Measurements from ENCODE around the gene AIPL1. TPM values are rescaled to one million over a fixed set of nuclear protein-coding genes. Genes with fewer than 3 reads are reported as not detected.

The AIPL1 gene
- total and polyA plus RNA-seq, 8 donors: 0.04 TPM; not detected in 7

GRCh38 chr17:6421700-6422604 lies 13.0 kb downstream of the AIPL1 start:
- Histone ChIP-seq H3K9me3 (no peaks in the 10 kb centered on the region), H3K27ac (no peak overlapping the region), H3K27me3 (no peaks in the 10 kb centered on the region), H3K36me3 (no peaks in the 10 kb centered on the region), H3K4me3 (no peak overlapping the region), H3K4me1 (no peaks in the 10 kb centered on the region)
- intact Hi-C loops (cut with DNase I): loop anchor here (2.0 to 10.0 kb wide), 3 partner anchors 833 to 837 kb away; partner anchors contain the start of gene NLRP1 (in 1 of the 3)
- WGBS, 2 donors: 21% methylated on average over 13 of the region's 13 CpGs
- TF ChIP-seq, protein P1, sequence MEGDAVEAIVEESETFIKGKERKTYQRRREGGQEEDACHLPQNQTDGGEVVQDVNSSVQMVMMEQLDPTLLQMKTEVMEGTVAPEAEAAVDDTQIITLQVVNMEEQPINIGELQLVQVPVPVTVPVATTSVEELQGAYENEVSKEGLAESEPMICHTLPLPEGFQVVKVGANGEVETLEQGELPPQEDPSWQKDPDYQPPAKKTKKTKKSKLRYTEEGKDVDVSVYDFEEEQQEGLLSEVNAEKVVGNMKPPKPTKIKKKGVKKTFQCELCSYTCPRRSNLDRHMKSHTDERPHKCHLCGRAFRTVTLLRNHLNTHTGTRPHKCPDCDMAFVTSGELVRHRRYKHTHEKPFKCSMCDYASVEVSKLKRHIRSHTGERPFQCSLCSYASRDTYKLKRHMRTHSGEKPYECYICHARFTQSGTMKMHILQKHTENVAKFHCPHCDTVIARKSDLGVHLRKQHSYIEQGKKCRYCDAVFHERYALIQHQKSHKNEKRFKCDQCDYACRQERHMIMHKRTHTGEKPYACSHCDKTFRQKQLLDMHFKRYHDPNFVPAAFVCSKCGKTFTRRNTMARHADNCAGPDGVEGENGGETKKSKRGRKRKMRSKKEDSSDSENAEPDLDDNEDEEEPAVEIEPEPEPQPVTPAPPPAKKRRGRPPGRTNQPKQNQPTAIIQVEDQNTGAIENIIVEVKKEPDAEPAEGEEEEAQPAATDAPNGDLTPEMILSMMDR (IDR thresholded peaks at IDR 0.05): peak; percentile 71 to 84 (median 84)
- peak; percentile 53 to 86 (median 78) for DNase-seq
- FAIRE-seq: no peak
- peak; percentile 72 to 93 (median 90) for ATAC-seq

GRCh38 chr17:6420173-6420641 lies 14.7 kb downstream of the AIPL1 start:
- Histone ChIP-seq H3K36me3 (no peaks in the 10 kb centered on the region), H3K9me3 (no peaks in the 10 kb centered on the region), H3K4me1 (no peaks in the 10 kb centered on the region), H3K4me3 (no peak overlapping the region), H3K27ac (no peak overlapping the region), H3K27me3 (no peaks in the 10 kb centered on the region)
- intact Hi-C loops (cut with DNase I): loop anchor here in 2 of 3 donors (5.0 to 10.0 kb wide), 2 partner anchors 833 to 835 kb away; partner anchors contain the start of gene NLRP1 (in 1 of the 2)
- ATAC-seq (peak in 3 of 4 donors; percentile 30 to 52 (median 50)), FAIRE-seq (no peak), DNase-seq (no peak)
- TF ChIP-seq, protein P1 (IDR thresholded peaks at IDR 0.05): no peak
- WGBS, 2 donors: 10 to 12% methylated on average over 13 of the region's 13 CpGs

GRCh38 chr17:6415616-6416015 lies 19.3 kb downstream of the AIPL1 start:
- ATAC-seq (no peak), DNase-seq (no peak), FAIRE-seq (no peak)
- 47 to 65% methylated on average over 8 of the region's 8 CpGs for WGBS, 2 donors
- no peaks in the 10 kb centered on the region for H3K9me3 ChIP-seq
- H3K27me3 ChIP-seq: no peaks in the 10 kb centered on the region
- no peak overlapping the region for H3K27ac ChIP-seq
- no peak overlapping the region for H3K4me3 ChIP-seq
- intact Hi-C loops (cut with DNase I): no loop called here
- no peaks in the 10 kb centered on the region for H3K4me1 ChIP-seq
- TF ChIP-seq, protein P1 (IDR thresholded peaks at IDR 0.05): no peak
- H3K36me3 ChIP-seq: no peaks in the 10 kb centered on the region

DNA sequence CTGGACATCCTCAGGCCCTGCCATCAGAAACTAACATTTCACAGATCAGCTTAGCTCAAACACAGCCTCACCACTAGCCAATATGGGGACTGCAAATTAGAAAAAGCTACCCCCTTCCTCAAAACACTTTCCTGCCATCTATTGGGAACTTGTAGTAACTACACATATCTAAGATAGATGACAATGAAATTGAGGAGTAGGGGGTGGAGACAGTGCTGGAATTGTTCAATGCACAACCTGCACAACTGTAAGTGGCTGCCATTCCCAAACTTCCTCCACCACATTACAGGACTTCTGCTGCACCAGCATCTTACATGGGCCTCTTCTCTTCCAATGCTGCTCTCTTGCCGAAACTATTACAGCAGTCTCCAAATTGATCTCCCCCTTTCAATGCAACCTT lies 21.9 kb downstream of the AIPL1 start:
- peak in 3 of 4 donors; percentile 55 to 74 (median 57) for ATAC-seq
- Histone ChIP-seq H3K27ac (no peak overlapping the region), H3K4me3 (no peak overlapping the region), H3K36me3 (no peaks in the 10 kb centered on the region), H3K9me3 (no peaks in the 10 kb centered on the region), H3K27me3 (no peaks in the 10 kb centered on the region), H3K4me1 (no peaks in the 10 kb centered on the region)
- no peak for FAIRE-seq
- TF ChIP-seq, protein P1 (IDR thresholded peaks at IDR 0.05): no peak
- 64 to 76% methylated on average over 1 of the region's 1 CpG for WGBS, 2 donors
- peak in 1 of 6 donors; percentile 1 for DNase-seq
- intact Hi-C loops (cut with DNase I): no loop called here

All from pancreas (tissue), 10 donors.